Liver (tissue), 9 donors: Measurements from ENCODE around the gene SEPTIN2. TPM values are rescaled to one million over a fixed set of nuclear protein-coding genes. Genes with fewer than 3 reads are reported as not detected.
A peak's percentile ranks its signal among the peaks of the same experiment; 100 is the strongest.

Experiments used
- DNase-seq: peaks from one replicate; pipeline ENCODE4 v3.0.0-alpha.2; 2017; ENCODE audit warnings: low spot score
- H3K27ac ChIP-seq, 2 donors: one replicate each; pipeline ENCODE4 v1.7.0; 2013; ENCODE audit warnings: inconsistent platforms in 2 of 2, low read length in 2 of 2, control low read depth in 1 of 2, low read depth in 1 of 2, mild to moderate bottlenecking in 1 of 2
- H3K27me3 ChIP-seq, 4 donors: one replicate each; pipeline versions ENCODE4 v1.6.1 to v1.7.0; 2013; ENCODE audit warnings: low read length in 3 of 4, inconsistent platforms in 1 of 4, mild to moderate bottlenecking in 1 of 4, moderate library complexity in 1 of 4; ENCODE audit not compliant: control insufficient read depth in 4 of 4, insufficient read depth in 4 of 4
- H3K36me3 ChIP-seq, 4 donors: one replicate each; pipeline versions ENCODE4 v1.6.1 to v1.7.0; 2013; ENCODE audit warnings: low read length in 3 of 4, mild to moderate bottlenecking in 3 of 4, low read depth in 1 of 4, moderate library complexity in 1 of 4; ENCODE audit not compliant: control insufficient read depth in 4 of 4, insufficient read depth in 3 of 4
- H3K4me1 ChIP-seq, 4 donors: one replicate each; pipeline versions ENCODE4 v1.6.1 to v1.7.0; 2013; ENCODE audit warnings: low read length in 3 of 4, mild to moderate bottlenecking in 3 of 4, moderate library complexity in 1 of 4; ENCODE audit not compliant: control insufficient read depth in 4 of 4, insufficient read depth in 4 of 4
- H3K4me3 ChIP-seq, 3 donors: one replicate each; pipeline versions ENCODE4 v1.6.1 to v1.7.0; 2013; ENCODE audit warnings: low read length in 3 of 3, control low read depth in 1 of 3, low read depth in 1 of 3, mild to moderate bottlenecking in 1 of 3
- H3K9ac ChIP-seq, 2 donors: one replicate each; pipeline ENCODE4 v1.7.0; 2013; ENCODE audit warnings: low read length in 2 of 2, mild to moderate bottlenecking in 2 of 2, moderate library complexity in 2 of 2, control low read depth in 1 of 2, low read depth in 1 of 2
- H3K9me3 ChIP-seq, 4 donors: one replicate each; pipeline versions ENCODE4 v1.6.1 to v1.7.0; 2013; ENCODE audit warnings: low read length in 3 of 4; ENCODE audit not compliant: control insufficient read depth in 4 of 4
- FOXA2 ChIP-seq: IDR thresholded peaks from 2 replicates; pipeline ENCODE4 v1.6.1; 2016; ENCODE audit warnings: antibody characterized with exemption
- HNF4G ChIP-seq: IDR thresholded peaks from 2 replicates; pipeline ENCODE4 v1.6.1; 2016; ENCODE audit warnings: antibody characterized with exemption
- WGBS: extraction: QIAGEN DNeasy Blood & Tissue Kit; methylation state at CpG from one replicate; pipeline ENCODE4 v1.1.7; 2013; 5-methylcytosine and 5-hydroxymethylcytosine counted together
- polyA plus RNA-seq, 2 donors: library from polyadenylated mRNA; stranded (reverse) in 1 of 2; unstranded in 1 of 2; fragments of 200-250 nt in 1 of 2; fragments of >200 nt in 1 of 2; fragmentation: Nextera tagmentation in 1 of 2; extraction: Ambion mirVana in 1 of 2; gene quantifications; one replicate each; pipeline versions ENCODE4 v1.2.1 to v1.2.3, GENCODE V29; 2013 to 2015
- total RNA-seq, 2 donors: library from RNA; depleted of rRNA; stranded (reverse); fragments of >200 nt; gene quantifications; one replicate each; pipeline ENCODE4 v1.2.3, GENCODE V29; 2014
- TF ChIP-seq, protein P1 (sequence below): fragments of 150-350 bp; IDR thresholded peaks from 2 replicates; pipeline ENCODE4 v1.5.1; 2017; ENCODE audit warnings: improper control_type of control experiment, low read depth, low read length; ENCODE audit not compliant: missing input control
- TF ChIP-seq, protein P2 (sequence below): IDR thresholded peaks from 2 replicates; pipeline ENCODE4 v1.6.1; 2016; ENCODE audit warnings: antibody characterized with exemption, mild to moderate bottlenecking
- TF ChIP-seq, protein P3 (sequence below): IDR thresholded peaks from 2 replicates; pipeline ENCODE4 v1.6.1; 2016; ENCODE audit warnings: antibody characterized with exemption
- TF ChIP-seq, protein P4 (sequence below): IDR thresholded peaks from 2 replicates; pipeline ENCODE4 v1.6.1; 2016; ENCODE audit warnings: antibody characterized with exemption
- donor health status: healthy.
- donor health status: healthy.
- donor health status: healthy.
- donor health status: healthy.
- donor health status: healthy.

The SEPTIN2 gene
- total and polyA plus RNA-seq, 4 donors, result 63.7 to 147 (median 96.9) TPM

DNA sequence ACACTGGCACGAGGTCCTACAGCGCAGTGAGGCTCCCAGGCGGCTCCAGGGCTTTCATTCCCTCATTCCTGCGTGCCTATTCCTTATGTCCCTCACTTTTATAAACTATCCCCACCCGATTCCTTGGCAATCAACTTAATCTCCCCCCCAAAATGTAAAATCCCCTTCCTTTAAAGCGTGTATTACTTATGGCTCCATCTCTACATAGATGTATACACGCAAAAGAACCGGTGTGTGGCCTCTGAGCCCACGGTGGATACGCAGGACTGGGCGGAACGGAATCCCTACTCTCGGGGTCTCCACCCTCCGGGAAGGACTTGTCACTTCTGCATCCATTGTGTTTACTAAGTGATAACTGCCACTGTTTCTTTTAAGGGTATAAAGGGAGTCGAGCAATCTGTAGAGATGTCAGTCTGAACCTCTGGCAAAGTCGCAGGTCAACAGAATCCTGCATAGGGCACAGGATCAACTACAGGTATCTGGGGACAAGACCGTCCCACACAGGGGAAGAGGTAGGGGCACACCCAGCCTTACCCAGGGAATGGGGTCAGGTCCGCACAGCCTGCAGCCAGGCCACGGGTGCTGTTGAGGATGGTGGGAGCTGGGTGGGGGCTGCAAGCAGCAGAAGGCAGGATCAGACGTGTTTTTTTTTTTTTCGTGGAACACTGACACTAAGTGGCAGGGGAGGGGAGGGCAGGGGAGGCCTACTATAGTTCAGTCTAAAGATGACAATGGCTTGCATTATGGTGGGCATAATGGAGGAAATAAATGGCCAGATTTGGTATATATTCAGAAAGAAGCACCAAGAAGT, 42.3 kb upstream of the SEPTIN2 start:
- DNase-seq, result no peak
- peak overlapping the region; percentile 56 to 58 for H3K9ac ChIP-seq
- 64% methylated on average over 21 of the region's 21 CpGs for WGBS
- peak overlapping the region; percentile 81 to 86 for H3K27ac ChIP-seq
- TF ChIP-seq, protein P1, sequence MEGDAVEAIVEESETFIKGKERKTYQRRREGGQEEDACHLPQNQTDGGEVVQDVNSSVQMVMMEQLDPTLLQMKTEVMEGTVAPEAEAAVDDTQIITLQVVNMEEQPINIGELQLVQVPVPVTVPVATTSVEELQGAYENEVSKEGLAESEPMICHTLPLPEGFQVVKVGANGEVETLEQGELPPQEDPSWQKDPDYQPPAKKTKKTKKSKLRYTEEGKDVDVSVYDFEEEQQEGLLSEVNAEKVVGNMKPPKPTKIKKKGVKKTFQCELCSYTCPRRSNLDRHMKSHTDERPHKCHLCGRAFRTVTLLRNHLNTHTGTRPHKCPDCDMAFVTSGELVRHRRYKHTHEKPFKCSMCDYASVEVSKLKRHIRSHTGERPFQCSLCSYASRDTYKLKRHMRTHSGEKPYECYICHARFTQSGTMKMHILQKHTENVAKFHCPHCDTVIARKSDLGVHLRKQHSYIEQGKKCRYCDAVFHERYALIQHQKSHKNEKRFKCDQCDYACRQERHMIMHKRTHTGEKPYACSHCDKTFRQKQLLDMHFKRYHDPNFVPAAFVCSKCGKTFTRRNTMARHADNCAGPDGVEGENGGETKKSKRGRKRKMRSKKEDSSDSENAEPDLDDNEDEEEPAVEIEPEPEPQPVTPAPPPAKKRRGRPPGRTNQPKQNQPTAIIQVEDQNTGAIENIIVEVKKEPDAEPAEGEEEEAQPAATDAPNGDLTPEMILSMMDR, result peak; percentile 7
- TF ChIP-seq, protein P2, sequence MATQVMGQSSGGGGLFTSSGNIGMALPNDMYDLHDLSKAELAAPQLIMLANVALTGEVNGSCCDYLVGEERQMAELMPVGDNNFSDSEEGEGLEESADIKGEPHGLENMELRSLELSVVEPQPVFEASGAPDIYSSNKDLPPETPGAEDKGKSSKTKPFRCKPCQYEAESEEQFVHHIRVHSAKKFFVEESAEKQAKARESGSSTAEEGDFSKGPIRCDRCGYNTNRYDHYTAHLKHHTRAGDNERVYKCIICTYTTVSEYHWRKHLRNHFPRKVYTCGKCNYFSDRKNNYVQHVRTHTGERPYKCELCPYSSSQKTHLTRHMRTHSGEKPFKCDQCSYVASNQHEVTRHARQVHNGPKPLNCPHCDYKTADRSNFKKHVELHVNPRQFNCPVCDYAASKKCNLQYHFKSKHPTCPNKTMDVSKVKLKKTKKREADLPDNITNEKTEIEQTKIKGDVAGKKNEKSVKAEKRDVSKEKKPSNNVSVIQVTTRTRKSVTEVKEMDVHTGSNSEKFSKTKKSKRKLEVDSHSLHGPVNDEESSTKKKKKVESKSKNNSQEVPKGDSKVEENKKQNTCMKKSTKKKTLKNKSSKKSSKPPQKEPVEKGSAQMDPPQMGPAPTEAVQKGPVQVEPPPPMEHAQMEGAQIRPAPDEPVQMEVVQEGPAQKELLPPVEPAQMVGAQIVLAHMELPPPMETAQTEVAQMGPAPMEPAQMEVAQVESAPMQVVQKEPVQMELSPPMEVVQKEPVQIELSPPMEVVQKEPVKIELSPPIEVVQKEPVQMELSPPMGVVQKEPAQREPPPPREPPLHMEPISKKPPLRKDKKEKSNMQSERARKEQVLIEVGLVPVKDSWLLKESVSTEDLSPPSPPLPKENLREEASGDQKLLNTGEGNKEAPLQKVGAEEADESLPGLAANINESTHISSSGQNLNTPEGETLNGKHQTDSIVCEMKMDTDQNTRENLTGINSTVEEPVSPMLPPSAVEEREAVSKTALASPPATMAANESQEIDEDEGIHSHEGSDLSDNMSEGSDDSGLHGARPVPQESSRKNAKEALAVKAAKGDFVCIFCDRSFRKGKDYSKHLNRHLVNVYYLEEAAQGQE, result no peak
- H3K36me3 ChIP-seq, result peaks cover 0 to 1% (median 0%) of the 10 kb centered on the region in 4 donors
- peaks cover 6 to 45% (median 38%) of the 10 kb centered on the region in 4 donors for H3K4me1 ChIP-seq
- H3K4me3 ChIP-seq, result peak overlapping the region; percentile 46 to 95 (median 59)
- no peaks in the 10 kb centered on the region for H3K27me3 ChIP-seq
- no peaks in the 10 kb centered on the region for H3K9me3 ChIP-seq

DNA sequence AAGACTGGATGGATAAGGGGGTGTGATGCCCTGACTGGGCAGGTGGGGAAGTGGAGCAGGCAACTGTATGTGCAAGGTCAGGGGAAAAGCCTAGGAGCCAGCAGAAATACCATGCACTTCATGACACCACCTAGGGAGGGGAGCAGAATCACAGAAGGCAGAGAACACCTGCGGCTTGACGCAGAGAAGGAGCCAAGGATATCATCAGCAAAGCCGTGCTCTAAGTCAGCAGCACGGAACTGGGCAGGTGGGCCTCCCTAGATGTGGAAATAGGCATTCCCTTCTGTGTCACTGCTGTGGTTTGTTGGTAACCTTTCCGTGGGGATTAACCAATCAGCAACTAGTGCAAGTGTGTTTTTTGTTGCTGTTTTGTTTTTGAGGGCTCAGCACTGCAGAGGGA, 41.6 kb upstream of the SEPTIN2 start:
- H3K4me3 ChIP-seq, result no peak overlapping the region
- no peak overlapping the region for H3K9ac ChIP-seq
- 77% methylated on average over 5 of the region's 5 CpGs for WGBS
- H3K9me3 ChIP-seq, result no peaks in the 10 kb centered on the region
- TF ChIP-seq, protein P3, sequence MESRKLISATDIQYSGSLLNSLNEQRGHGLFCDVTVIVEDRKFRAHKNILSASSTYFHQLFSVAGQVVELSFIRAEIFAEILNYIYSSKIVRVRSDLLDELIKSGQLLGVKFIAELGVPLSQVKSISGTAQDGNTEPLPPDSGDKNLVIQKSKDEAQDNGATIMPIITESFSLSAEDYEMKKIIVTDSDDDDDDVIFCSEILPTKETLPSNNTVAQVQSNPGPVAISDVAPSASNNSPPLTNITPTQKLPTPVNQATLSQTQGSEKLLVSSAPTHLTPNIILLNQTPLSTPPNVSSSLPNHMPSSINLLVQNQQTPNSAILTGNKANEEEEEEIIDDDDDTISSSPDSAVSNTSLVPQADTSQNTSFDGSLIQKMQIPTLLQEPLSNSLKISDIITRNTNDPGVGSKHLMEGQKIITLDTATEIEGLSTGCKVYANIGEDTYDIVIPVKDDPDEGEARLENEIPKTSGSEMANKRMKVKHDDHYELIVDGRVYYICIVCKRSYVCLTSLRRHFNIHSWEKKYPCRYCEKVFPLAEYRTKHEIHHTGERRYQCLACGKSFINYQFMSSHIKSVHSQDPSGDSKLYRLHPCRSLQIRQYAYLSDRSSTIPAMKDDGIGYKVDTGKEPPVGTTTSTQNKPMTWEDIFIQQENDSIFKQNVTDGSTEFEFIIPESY, result no peak
- TF ChIP-seq, protein P4, sequence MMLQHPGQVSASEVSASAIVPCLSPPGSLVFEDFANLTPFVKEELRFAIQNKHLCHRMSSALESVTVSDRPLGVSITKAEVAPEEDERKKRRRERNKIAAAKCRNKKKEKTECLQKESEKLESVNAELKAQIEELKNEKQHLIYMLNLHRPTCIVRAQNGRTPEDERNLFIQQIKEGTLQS, result no peak
- TF ChIP-seq FOXA2, result no peak
- no peak for DNase-seq
- peak overlapping the region in 1 of 2 donors; percentile 4 for H3K27ac ChIP-seq
- no peaks in the 10 kb centered on the region for H3K36me3 ChIP-seq
- no peaks in the 10 kb centered on the region for H3K27me3 ChIP-seq
- H3K4me1 ChIP-seq, result peaks cover 6 to 42% (median 33%) of the 10 kb centered on the region in 4 donors

DNA sequence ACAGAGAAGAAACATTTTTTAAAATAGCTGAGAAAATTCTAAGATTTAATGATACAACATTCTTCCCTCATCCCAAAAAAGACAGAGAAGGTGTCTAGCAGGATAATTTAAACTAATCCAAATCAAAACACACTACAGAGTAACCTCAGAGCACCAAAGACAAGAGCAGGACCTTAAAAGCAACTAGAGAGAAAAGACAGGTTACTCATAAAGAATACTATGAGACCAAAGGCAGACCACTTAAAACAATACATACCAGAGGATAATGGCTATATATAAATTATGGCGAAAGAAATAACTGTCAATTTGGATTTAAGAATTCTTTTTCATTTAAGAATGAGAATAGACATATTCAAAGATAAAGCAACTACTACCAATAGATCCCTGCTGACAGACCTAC, 40.2 kb upstream of the SEPTIN2 start:
- 99% methylated on average over 1 of the region's 1 CpG for WGBS
- TF ChIP-seq HNF4G, result no peak

More for the DNA sequence above, 40.2 kb upstream of the SEPTIN2 start:
- Histone ChIP-seq H3K9me3 (no peaks in the 10 kb centered on the region), H3K4me3 (no peak overlapping the region), H3K9ac (no peak overlapping the region), H3K36me3 (peaks cover 0 to 5% (median 0%) of the 10 kb centered on the region in 4 donors), H3K27me3 (no peaks in the 10 kb centered on the region), H3K4me1 (peaks cover 0 to 34% (median 24%) of the 10 kb centered on the region in 4 donors), H3K27ac (no peak overlapping the region)
- DNase-seq, result no peak
